Measurements from ENCODE around the gene ZNF619. TPM values are rescaled to one million over a fixed set of nuclear protein-coding genes. Genes with fewer than 3 reads are reported as not detected.

Gene ZNF619
- total and polyA plus RNA-seq, 2 donors (not counting 1 experiment from before 2014, with no cell fraction given) = 3.3 to 22.8 TPM

GRCh38 chr3:40456279-40456939 lies 20.5 kb upstream of the ZNF619 start:
- Histone ChIP-seq H4K20me1 (ENCODE audit: control insufficient read depth, insufficient read depth, low read length, poor library complexity, severe bottlenecking) (peaks cover 31% of the 10 kb centered on the region), H2AFZ (ENCODE audit: insufficient read depth, low read depth, low read length, poor library complexity, severe bottlenecking) (peak overlapping the region; percentile 76), H3K27ac (ENCODE audit: low read length in 2 of 2) (peak overlapping the region; percentile 84 to 88), H3K79me2 (ENCODE audit: control insufficient read depth, insufficient read depth, low read length) (peaks cover 29% of the 10 kb centered on the region), H3K4me2 (replicated peaks; ENCODE audit: low read depth, low read length, poor library complexity, severe bottlenecking) (peak overlapping the region; percentile 88), H3K9ac (ENCODE audit: low read length) (peak overlapping the region; percentile 69), H3K36me3 (replicated peaks in 1 of 2; ENCODE audit: control extremely low read depth in 1 of 2, control insufficient read depth in 1 of 2, extremely low read depth in 1 of 2, insufficient read depth in 2 of 2, low read length in 1 of 2) (peaks cover 5 to 31% of the 10 kb centered on the region in 2 experiments), H3K4me1 (ENCODE audit: control insufficient read depth in 2 of 2, insufficient read depth in 2 of 2, low read length in 2 of 2) (peaks cover 32 to 38% of the 10 kb centered on the region in 2 donors), H3K27me3 (replicated peaks in 1 of 4; ENCODE audit: control extremely low read depth in 1 of 4, control insufficient read depth in 3 of 4, insufficient read depth in 4 of 4, low read length in 3 of 4) (no peaks in the 10 kb centered on the region), H3K9me3 (ENCODE audit: control extremely low read depth in 1 of 3, control insufficient read depth in 2 of 3, insufficient read depth in 1 of 3, low read length in 2 of 3) (peaks cover 0 to 5% (median 0%) of the 10 kb centered on the region in 3 donors), H3K4me3 (ENCODE audit: control extremely low read depth in 1 of 5, extremely low read depth in 1 of 5, insufficient read depth in 1 of 5, low read depth in 2 of 5, low read length in 4 of 5) (peak overlapping the region; percentile 68 to 95 (median 82))
- peak overlapping the region; percentile 96 for H3K27ac Mint-ChIP-seq
- peak overlapping the region; percentile 94 for H3K4me3 Mint-ChIP-seq
- no peak for TF ChIP-seq CTCF (IDR thresholded peaks at IDR 0.05)
- no peak for TF ChIP-seq EZH2 (IDR thresholded peaks at IDR 0.05; ENCODE audit: borderline replicate concordance, insufficient read depth, low read depth, low read length, poor library complexity, severe bottlenecking)
- H3K27me3 Mint-ChIP-seq = no peaks in the 10 kb centered on the region
- ChIA-PET CTCF (interaction anchor here (1.3 to 1.6 kb wide), 2 partner anchors 14 to 68 kb away, joined by 4 to 5 read pairs; partner anchors contain the start of gene ZNF621), POLR2A (interaction anchor here (0.7 to 1.5 kb wide), 2 partner anchors 49 to 148 kb away, joined by 6 to 9 read pairs; partner anchors contain the start of gene ZNF620)
- DNase-seq (no peak), ATAC-seq (ENCODE audit: low read depth) (no peak)
- intact Hi-C loops (cut with micrococcal nuclease) = loop anchor here (10.0 kb wide), 1 partner anchor 738 kb away; the partner anchor contains the start of gene CTNNB1
- no peaks in the 10 kb centered on the region for H3K9me3 Mint-ChIP-seq (ENCODE audit: insufficient read depth)
- peaks cover 47% of the 10 kb centered on the region for H3K4me1 Mint-ChIP-seq
- whole genome bisulfite sequencing (ENCODE audit: insufficient coverage) = 91% methylated on average over 13 of the region's 29 CpGs
